Nephron progenitor cell (in vitro differentiated cells): ENCODE data around the gene FTSJ3.

Experiments
- DNase-seq: peaks from one replicate; pipeline ENCODE4 v3.0.0; 2021
- H3K27ac Mint-ChIP-seq: 2 replicates; pipeline ENCODE4 v1.8.0; 2021; ENCODE audit warnings: mild to moderate bottlenecking, moderate library complexity, mixed read lengths
- H3K27me3 Mint-ChIP-seq: 2 replicates; pipeline ENCODE4 v1.8.0; 2021; ENCODE audit warnings: mild to moderate bottlenecking, low read depth, mixed read lengths; ENCODE audit not compliant: poor library complexity
- H3K36me3 Mint-ChIP-seq: 2 replicates; pipeline ENCODE4 v1.8.0; 2021; ENCODE audit warnings: low read depth, mixed read lengths
- H3K4me1 Mint-ChIP-seq: 2 replicates; pipeline ENCODE4 v1.8.0; 2021; ENCODE audit warnings: mixed read lengths
- H3K4me3 Mint-ChIP-seq: 2 replicates; pipeline ENCODE4 v1.8.0; 2021; ENCODE audit warnings: mild to moderate bottlenecking, moderate library complexity, mixed read lengths
- H3K9me3 Mint-ChIP-seq: 2 replicates; pipeline ENCODE4 v1.8.0; 2021; ENCODE audit warnings: mild to moderate bottlenecking, moderate library complexity, mixed read lengths
- TF ChIP-seq, protein P1 (sequence below): fragments of 200-600 bp; sonication (generic); IDR thresholded peaks from 2 replicates; pipeline ENCODE4 v1.5.0; 2021; ENCODE audit warnings: antibody characterized with exemption

FTSJ3 gene

GRCh38 chr17:63792055-63792729 is 35.3 kb downstream of the FTSJ3 start:
- Mint-ChIP-seq H3K27me3 (no peaks in the 10 kb centered on the region), H3K36me3 (peaks cover 60% of the 10 kb centered on the region), H3K27ac (no peak overlapping the region), H3K4me1 (no peaks in the 10 kb centered on the region), H3K9me3 (no peaks in the 10 kb centered on the region), H3K4me3 (no peak overlapping the region)
- TF ChIP-seq, protein P1, sequence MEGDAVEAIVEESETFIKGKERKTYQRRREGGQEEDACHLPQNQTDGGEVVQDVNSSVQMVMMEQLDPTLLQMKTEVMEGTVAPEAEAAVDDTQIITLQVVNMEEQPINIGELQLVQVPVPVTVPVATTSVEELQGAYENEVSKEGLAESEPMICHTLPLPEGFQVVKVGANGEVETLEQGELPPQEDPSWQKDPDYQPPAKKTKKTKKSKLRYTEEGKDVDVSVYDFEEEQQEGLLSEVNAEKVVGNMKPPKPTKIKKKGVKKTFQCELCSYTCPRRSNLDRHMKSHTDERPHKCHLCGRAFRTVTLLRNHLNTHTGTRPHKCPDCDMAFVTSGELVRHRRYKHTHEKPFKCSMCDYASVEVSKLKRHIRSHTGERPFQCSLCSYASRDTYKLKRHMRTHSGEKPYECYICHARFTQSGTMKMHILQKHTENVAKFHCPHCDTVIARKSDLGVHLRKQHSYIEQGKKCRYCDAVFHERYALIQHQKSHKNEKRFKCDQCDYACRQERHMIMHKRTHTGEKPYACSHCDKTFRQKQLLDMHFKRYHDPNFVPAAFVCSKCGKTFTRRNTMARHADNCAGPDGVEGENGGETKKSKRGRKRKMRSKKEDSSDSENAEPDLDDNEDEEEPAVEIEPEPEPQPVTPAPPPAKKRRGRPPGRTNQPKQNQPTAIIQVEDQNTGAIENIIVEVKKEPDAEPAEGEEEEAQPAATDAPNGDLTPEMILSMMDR, result no peak
- no peak for DNase-seq

GRCh38 chr17:63790057-63790456 is 37.4 kb downstream of the FTSJ3 start:
- H3K27ac Mint-ChIP-seq, result no peak overlapping the region
- H3K27me3 Mint-ChIP-seq, result no peaks in the 10 kb centered on the region
- H3K9me3 Mint-ChIP-seq, result no peaks in the 10 kb centered on the region
- no peaks in the 10 kb centered on the region for H3K4me1 Mint-ChIP-seq
- no peak for DNase-seq
- H3K36me3 Mint-ChIP-seq, result peaks cover 55% of the 10 kb centered on the region
- H3K4me3 Mint-ChIP-seq, result no peak overlapping the region
- TF ChIP-seq, protein P1, result no peak

- Mint-ChIP-seq H3K27me3 (no peaks in the 10 kb centered on the region), H3K4me1 (peaks cover 6% of the 10 kb centered on the region)
These were observed 40.3 kb downstream of the FTSJ3 start for GRCh38 chr17:63786971-63787711.

DNA sequence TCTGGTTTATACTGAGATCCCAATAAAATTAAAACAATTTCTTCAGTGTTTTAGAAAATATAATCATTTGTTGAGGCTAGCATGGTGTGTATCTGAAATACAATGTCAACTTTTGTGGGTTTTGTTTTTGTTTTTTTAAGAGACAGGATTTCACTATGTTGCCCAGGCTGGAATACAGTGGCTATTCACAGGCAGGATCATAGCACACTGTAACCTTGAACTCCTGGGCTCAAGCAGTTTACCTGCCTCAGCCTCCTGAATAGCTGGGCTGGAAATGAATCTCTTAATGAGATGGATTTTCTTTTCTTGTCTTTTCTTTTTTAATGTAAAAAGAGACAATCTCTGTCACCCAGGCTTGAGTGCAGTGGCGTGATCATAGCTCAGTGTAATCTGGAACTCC is 41.3 kb downstream of the FTSJ3 start:
- Mint-ChIP-seq H3K36me3 (peaks cover 43% of the 10 kb centered on the region), H3K4me1 (peaks cover 7% of the 10 kb centered on the region), H3K27ac (no peak overlapping the region), H3K4me3 (no peak overlapping the region), H3K27me3 (no peaks in the 10 kb centered on the region), H3K9me3 (no peaks in the 10 kb centered on the region)
- TF ChIP-seq, protein P1, result no peak
- DNase-seq, result no peak

More at GRCh38 chr17:63786971-63787711, 40.3 kb downstream of the FTSJ3 start:
- H3K36me3 Mint-ChIP-seq, result peaks cover 40% of the 10 kb centered on the region
- no peak for DNase-seq
- no peak overlapping the region for H3K4me3 Mint-ChIP-seq
- TF ChIP-seq, protein P1, result no peak
- no peak overlapping the region for H3K27ac Mint-ChIP-seq
- no peaks in the 10 kb centered on the region for H3K9me3 Mint-ChIP-seq

GRCh38 chr17:63785556-63785955 is 41.9 kb downstream of the FTSJ3 start:
- Mint-ChIP-seq H3K36me3 (peaks cover 49% of the 10 kb centered on the region), H3K27me3 (no peaks in the 10 kb centered on the region), H3K9me3 (no peaks in the 10 kb centered on the region), H3K4me1 (peaks cover 7% of the 10 kb centered on the region), H3K4me3 (no peak overlapping the region), H3K27ac (no peak overlapping the region)
- TF ChIP-seq, protein P1, result no peak
- DNase-seq, result no peak
